Stimulated activated CD4-positive, alpha-beta T cell treated with anti-CD3 and anti-CD28 coated beads, Interleukin-12 subunit alpha, Interleukin-12 subunit beta, amount 100 ng/mL, for 48 hours (primary cell): ENCODE data around the gene IQGAP1.

Source experiments
- DNase-seq, 3 donors: peaks; one replicate each; pipeline ENCODE4 v3.0.0-alpha.2; 2020; ENCODE audit warnings: low read depth in 2 of 3, low spot score in 1 of 3

IQGAP1 gene

GRCh38 chr15:90439946-90440345 is 51.9 kb downstream of the IQGAP1 start:
- DNase-seq = no peak

GRCh38 chr15:90441027-90441426 is 53.0 kb downstream of the IQGAP1 start:
- no peak for DNase-seq

- DNase-seq = no peak
These were observed 54.4 kb downstream of the IQGAP1 start for GRCh38 chr15:90442423-90442822.

- no peak for DNase-seq
These were observed 61.2 kb downstream of the IQGAP1 start for GRCh38 chr15:90449206-90449735.

- DNase-seq = no peak
These were observed 63.2 kb downstream of the IQGAP1 start for GRCh38 chr15:90451053-90451850.

- DNase-seq = no peak
These were observed 68.2 kb downstream of the IQGAP1 start for GRCh38 chr15:90456236-90456635.

GRCh38 chr15:90458061-90458460 is 70.0 kb downstream of the IQGAP1 start:
- DNase-seq = no peak

- DNase-seq = no peak
These were observed 71.3 kb downstream of the IQGAP1 start for GRCh38 chr15:90459368-90459767.

GRCh38 chr15:90460142-90460824 is 72.2 kb downstream of the IQGAP1 start:
- no peak for DNase-seq

- no peak for DNase-seq
These were observed 75.3 kb downstream of the IQGAP1 start for GRCh38 chr15:90463381-90463780.

- DNase-seq = no peak
These were observed 77.3 kb downstream of the IQGAP1 start for GRCh38 chr15:90465140-90465929.

GRCh38 chr15:90465930-90466567 is 78.0 kb downstream of the IQGAP1 start:
- no peak for DNase-seq

- no peak for DNase-seq
These were observed 81.7 kb downstream of the IQGAP1 start for GRCh38 chr15:90469723-90470122.

- no peak for DNase-seq
These were observed 82.4 kb downstream of the IQGAP1 start for GRCh38 chr15:90470453-90470852.

GRCh38 chr15:90471126-90471525 is 83.1 kb downstream of the IQGAP1 start:
- DNase-seq = no peak

GRCh38 chr15:90471769-90472168 is 83.7 kb downstream of the IQGAP1 start:
- no peak for DNase-seq

GRCh38 chr15:90478846-90479481 is 90.9 kb downstream of the IQGAP1 start:
- no peak for DNase-seq

GRCh38 chr15:90479656-90480055 is 91.6 kb downstream of the IQGAP1 start:
- DNase-seq = no peak

- DNase-seq = no peak
These were observed 93.0 kb downstream of the IQGAP1 start for GRCh38 chr15:90481023-90481422.
